OCI-LY3 (cell line): ENCODE data around the gene SLC1A1.

Experiments used
- CTCF ChIP-seq: fragments of 200-600, 300-600 bp; sonication (generic); IDR thresholded peaks from 2 replicates; pipeline ENCODE4 v1.5.1; 2014; ENCODE audit warnings: antibody characterized with exemption, low read length, low read depth
- EZH2phosphoT487 ChIP-seq: fragments of 200-600 bp; shearing (Covaris generic); IDR thresholded peaks from 2 replicates; pipeline ENCODE4 v1.6.1; 2018; ENCODE audit warnings: antibody characterized with exemption, mixed run types, low read depth

DNA sequence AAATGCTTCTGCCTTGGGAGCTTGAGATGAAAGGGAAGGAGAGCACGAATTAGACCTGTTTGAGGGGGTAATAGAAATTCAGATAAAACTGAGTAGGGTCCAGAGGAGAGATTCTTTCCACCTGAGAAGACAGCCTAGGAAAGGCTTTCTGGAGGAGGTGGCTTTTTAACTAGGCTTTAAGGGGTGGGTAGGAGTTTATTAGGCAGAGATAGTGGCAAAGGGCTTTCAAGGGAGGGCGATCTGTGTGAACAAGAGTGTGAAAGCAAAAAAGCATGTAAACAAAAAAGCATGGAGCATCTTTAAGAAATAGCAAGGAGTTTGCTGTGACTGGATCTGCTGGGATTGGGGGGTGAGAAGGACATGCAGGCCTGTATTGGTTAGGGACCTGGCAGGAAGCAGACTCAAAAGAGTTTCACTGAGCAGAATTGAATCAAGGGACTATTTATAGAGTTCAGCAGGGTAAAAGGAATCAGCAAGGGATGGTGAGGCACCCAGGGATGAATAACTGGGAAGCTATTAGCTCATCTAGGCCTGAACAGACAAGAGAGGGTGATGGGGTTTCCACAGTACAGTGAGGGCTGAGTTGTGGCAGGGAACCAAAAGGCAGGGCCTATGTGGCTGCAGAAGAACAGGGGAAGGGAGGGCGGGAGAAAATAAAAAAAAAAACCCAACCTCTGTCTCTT is 18.8 kb downstream of the SLC1A1 start:
- no peak for TF ChIP-seq CTCF
- TF ChIP-seq EZH2phosphoT487: no peak
